GM21825 (cell line): ENCODE data around the gene FAM234B.

Experiments
- ATAC-seq: cut with Tn5 transposase; IDR thresholded peaks from one replicate; pipeline ENCODE4 v1.9.1; 2021; ENCODE audit warnings: mild to moderate bottlenecking, moderate library complexity; ENCODE audit not compliant: unreplicated experiment

FAM234B gene, protein sequence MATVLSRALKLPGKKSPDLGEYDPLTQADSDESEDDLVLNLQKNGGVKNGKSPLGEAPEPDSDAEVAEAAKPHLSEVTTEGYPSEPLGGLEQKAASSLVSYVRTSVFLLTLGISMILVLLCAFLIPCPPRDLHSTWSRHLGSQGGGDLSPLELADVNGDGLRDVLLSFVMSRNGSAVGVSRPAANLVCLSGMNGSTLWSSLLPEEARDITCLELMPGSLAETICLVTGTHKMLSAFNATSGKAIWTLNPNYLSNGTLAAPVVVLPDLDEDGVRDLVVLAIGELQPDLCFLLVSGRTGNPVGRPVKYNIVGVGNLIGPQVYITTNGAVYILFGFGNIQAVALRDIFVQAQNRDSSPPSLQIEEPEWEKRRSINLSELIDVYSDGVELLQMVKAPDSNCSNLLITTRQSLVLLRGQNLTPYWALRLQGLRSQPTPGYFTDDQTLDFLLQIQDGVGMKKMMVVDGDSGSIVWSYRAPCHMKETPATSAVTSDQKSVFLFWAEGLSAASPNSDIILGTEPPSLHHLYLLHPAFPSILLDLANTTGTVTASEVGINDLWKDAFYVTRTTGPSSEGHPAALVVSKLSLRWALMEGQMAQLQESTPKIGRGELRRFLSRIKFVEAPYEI

DNA sequence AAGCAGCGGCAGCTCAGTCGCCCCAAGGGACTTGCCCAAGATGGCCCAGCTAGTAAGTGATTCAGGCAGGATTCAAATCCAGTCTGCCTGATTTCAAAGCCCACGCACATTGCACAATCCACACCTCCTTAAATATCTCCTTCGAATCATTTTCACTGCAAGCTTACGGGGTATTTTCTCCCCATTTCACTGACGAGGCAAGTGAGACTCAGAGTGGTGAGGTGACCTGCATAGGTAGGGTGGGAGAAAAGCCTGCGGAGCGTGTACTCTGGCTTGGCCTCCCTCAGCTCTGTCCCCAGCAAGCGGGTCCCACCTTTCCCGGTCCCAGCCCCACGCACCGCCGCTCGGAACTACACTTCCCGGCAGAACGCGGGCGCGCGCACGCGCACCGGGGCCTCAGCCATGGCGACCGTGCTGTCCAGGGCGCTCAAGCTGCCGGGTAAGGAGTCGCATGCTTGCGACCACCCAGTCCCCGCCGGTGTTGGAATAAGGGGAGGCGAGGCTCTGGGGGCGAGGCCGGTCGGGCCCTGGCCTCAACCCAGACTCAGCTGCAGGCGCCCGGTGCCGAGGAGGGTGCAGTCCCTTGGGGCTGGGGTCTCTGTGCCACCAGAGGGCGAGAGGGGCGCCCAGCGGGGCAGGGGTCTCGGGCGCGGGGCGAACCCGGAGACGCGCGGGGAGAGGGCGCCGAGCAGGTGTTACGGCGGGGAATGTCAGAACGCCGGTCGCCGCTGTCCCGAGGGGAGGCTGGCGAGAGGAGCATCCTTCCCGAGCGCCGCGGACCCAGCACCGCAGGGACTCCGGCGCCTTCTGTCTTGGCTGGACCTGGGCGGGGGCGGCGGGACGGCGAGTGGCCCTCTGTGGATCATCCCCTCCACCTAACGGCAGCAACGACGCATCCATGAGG is at the start of gene FAM234B:
Gene FAM234B, plus strand, starts transcription at position 380 of the 904 bp plus-strand sequence. Its CDS starts 23 bp downstream, at position 403.
- ATAC-seq = peak; percentile 86

GRCh38 chr12:12995088-12995487 is 49.1 kb upstream of the FAM234B start:
- no peak for ATAC-seq

DNA sequence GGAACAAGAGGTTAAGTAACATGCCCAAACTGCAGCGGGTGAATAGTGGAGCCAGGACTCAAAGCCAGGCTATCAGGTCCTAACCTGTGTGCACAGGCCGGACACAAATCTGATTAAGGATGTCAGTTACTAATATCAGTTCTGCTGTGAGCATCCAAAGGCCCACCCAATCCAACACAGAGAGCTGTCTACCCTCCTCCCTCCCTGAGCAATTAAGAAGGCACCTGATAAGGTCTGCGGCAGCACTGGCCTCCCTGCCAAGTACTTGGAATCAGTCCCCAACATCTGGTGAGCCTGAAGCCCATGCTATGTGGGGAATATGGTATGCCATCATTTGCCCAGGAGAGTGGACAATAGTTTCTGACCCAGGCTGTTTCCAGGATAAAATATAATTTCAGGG is 48.0 kb upstream of the FAM234B start:
- ATAC-seq = no peak

DNA sequence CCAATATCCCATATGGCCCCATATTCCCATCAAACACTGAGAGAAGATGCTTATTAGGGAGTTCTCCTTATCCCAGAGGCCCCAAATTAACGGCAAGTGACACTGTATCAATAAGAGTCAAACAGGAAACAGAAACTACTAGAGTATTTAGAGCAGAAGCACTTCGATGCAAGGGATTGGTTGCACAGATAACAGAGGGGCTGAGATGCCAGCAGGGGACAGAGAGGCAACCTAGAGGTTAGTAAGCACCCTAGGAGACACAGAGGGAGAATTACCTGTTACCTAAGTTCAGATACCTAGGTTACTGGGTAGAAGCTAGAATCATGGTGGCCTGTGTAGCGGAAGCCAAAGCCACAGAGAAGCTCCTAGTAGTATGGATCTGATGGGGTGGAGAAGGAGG is 47.0 kb upstream of the FAM234B start:
- ATAC-seq = no peak

- ATAC-seq = no peak
Observed at GRCh38 chr12:12997734-12998133, 46.4 kb upstream of the FAM234B start.

GRCh38 chr12:12998248-12998647 is 45.9 kb upstream of the FAM234B start:
- no peak for ATAC-seq

DNA sequence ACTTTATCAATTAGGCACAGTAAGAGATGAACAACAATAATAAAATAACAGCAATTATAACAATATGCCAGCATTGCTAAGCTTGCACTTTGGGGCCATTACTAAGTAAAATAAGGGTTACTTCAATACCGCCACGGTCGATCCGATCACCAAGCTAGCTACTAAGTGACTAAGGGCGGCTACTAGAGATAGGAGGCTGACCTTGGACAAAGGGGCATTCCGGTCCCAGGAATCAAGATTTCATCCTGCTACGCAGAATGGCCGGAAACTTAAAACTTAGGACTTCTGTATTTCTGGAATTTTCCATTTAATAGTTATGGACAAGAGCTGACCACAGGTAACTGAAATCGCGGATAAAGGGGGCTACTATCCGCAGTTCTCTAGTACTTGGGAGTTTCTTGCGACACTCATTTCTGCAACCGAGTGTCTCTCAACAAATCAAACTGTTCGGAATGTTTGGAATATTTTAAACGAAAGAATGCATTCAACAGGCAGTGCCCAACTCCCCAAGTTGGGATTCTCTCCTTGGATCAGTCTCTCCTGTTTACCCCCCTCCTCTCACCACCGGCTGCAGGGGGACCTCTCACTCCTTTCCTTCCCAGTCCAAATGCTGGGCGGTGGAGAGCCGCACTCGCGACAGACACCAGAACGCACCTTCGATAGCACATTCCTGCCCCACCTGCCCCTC is 44.8 kb upstream of the FAM234B start:
- ATAC-seq = no peak

DNA sequence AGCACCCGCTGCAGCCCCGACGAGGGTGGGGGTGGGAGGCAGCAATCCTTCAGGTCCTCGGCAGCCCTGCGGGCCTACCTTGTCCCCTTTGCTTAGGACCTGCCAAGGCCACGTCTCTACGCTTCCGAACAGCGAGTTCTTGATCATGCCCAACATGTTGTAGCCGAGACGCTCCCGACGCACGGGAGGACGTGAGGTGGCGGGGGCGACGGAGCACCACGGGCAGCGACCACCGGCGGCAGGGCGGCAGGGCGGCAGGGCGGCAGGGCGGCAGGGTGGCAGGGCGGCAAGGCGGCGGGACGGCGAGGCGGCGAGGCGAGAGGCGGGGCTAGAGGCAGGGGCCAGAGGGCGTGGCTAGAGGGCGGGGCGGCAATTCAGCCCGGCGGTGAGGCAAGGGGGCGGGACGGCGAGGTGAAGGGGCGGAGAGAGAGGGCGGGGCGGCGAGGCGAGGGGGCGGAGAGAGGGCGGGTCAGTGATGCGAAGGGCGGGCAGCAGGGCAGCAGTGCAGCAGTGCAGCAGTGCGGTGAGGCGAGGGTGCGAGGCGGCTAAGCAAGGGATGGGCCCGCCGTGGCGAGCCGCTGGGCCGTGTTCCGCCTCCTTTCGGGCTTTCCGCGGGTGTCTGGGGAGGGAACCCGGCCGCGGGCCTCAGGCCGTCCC is 44.1 kb upstream of the FAM234B start, which contains the start of gene HEBP1:
Gene HEBP1, minus strand, starts transcription at position 307 of the 657 bp plus-strand sequence. Its CDS starts 151 bp downstream, at position 156.
- peak; percentile 85 for ATAC-seq

GRCh38 chr12:13000616-13000924 is 43.6 kb upstream of the FAM234B start:
- ATAC-seq = no peak

DNA sequence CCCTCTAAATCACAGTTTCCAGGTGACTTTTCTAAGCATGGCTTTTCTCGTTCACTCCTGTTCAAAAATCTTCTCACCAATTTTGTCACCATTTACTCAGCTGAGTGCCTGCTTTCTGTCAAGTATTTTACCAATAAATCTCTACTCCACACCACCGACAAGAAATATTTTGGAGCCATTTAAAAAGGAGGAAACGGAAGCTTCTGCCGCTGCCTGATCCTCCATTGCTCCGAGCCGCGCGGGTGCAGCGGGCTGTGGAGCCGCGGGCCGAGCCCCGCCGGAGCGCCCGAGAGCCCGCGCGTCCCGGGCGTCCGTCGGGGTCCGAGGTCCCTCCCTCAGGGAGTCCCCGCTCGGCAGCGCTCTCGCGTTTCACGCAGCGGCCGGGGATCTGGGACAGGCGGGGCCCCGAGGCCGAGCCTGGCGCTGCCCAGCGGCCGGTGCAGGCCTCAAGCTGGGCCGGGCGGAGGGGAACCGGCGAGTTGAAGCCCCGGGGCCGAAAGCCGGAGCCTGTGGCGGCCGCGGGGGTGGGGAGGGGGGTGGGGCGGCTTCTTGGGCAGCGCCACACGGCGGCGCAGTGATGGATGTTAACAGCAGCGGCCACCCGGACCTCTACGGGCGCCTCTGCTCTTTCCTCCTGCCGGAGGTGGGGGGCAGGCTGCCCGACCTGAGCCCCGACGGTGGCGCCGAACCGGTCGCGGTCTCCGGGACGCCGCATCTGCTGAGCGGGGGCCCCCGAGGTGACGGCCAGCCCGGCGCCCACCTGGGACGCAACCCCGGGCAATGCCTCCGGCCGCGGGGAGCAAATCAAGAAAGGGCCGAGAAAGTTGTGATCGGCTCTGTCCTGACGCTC is 43.0 kb upstream of the FAM234B start:
- ATAC-seq = no peak

DNA sequence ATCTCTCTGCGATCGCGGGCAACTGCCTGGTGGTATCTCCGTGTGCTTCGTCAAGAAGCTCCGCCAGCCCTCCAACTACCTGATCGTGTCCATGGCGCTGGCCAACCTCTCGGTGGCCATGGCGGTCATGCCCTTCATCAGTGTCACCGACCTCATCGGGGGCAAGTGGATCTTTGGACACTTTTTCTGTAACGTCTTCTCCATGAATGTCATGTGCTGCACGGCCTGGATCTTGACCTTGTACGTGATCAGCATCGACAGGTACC is 42.5 kb upstream of the FAM234B start:
- no peak for ATAC-seq

DNA sequence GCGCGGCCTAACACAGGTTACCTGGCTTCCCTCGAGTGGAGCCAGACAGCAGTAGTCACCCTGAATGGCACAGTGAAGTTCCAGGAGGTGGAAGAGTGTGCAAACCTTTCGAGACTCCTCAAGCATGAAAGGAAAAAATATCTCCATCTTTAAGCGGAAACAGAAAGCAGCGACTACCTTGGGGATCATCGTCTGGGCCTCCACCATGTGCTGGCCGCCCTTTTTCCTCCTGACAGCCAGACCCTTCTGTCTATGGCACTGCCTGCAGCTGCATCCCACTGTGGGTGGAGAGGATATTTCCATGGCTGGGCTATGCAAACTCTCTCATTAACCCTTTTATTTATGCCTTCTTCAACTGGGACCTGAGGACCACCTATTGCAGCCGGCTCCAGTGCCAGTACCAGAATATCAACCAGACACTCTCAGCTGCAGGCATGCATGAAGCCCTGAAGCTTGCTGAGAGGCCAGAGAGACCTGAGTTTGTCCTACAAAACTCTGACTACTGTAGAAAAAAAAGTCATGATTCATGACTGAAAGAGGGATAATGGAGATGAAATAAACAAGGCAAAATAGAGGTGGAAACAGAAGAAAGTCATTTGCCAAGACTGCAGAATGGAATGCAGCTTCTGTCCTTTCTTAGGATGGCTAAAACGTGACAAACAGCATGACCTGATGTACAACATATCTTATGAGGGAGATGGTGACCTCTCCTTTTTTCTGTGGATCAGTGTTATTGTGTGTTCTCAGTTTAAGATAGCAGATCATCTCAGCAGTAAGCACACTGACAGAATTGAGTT is 41.7 kb upstream of the FAM234B start:
- ATAC-seq = no peak

DNA sequence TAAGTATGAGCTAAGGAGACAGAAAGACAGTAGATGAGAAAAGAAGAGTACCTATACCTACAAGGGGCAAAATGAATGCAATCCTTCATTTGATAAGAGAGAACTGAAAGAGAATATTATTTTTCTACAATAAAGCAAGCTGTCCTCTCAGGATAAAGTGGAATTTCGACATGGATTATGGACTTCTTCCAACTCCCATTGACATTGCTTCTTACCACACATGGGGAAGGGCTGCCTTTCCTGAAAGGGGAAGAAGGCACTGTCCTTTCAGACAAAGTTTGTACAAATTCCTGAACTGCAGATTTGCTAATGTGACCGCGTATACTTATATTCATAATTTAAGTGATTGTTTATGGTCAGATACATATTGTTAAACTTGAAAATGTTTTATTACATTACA is 39.8 kb upstream of the FAM234B start:
- ATAC-seq = no peak

DNA sequence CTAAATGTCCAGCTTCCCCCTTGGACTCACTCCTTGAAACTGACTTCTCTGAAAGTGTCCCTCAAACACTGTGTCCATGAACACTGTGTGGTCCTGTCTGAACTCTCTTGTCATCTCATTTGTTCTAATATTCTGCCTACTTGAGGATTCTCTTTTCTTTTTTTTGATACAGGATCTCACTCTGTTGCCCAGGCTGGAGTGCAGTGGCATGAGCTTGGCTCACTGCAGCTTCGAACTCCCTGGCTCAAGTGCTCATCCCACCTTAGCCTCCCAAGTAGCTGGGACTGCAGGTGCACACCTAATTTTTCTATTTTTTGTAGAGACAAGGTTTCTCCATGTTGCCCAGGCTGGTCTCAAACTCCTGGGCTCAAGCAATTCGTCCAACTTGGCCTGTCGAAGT is 39.2 kb upstream of the FAM234B start:
- ATAC-seq = no peak

DNA sequence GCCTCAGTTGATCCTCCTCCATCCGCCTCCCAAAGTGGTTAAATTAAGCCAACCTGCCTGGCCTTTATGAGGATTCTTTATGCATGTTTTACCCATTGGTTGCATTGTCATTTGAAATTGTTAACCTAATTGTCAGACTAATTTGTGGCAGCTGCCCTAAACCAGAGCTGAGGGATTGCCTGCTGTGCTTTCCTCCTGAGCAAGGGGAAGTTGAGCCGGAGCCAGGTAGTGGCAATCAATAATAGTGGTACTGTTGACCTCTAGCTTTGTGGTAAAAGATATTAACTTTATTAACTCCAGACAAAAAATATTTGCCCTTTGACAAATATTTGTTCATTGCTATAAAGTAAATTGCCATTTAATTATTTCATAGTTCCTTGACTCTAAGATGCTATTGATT is 38.5 kb upstream of the FAM234B start:
- ATAC-seq = no peak

- ATAC-seq = no peak
Observed at GRCh38 chr12:13007496-13008233, 36.5 kb upstream of the FAM234B start.

DNA sequence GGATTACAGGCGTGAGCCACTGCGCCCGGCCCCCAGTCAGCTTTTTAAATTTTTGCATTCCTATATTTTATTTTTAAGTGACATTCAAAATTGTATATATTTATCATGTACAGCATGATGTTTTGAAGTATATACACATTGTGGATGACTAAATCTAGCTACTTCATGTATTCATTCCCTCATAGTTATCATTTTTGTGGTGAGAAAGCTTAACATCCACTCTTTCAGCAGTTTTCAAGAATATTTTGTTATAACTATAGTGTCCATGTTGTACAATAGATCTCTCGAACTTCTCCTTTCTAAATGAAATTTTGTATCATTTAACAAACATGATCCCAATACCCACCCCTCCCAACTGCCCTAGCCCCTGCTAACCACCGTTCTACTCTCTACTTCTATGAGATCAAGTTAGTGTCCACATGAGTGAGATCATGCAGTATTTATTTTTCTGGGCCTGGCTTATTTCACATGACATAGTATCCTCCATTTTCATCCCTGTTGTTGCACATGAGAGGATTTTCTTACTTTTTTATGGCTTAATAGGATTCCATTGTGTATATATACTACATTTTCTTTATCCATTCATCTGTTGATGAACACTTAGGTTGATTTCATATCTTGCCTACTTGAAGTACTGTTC is 35.3 kb upstream of the FAM234B start:
- ATAC-seq = no peak

- ATAC-seq = no peak
Observed at GRCh38 chr12:13011098-13011497, 33.1 kb upstream of the FAM234B start.
